ENCODE results near the gene PCDHGA3. TPM values are rescaled to one million over a fixed set of nuclear protein-coding genes. Genes with fewer than 3 reads are reported as not detected.

Gene PCDHGA3
- total and polyA plus RNA-seq, 2 of the 13 experiments (the other 11 are each of a cell fraction or from before 2014, with no cell fraction given) = 0.05 TPM; not detected in 1

DNA sequence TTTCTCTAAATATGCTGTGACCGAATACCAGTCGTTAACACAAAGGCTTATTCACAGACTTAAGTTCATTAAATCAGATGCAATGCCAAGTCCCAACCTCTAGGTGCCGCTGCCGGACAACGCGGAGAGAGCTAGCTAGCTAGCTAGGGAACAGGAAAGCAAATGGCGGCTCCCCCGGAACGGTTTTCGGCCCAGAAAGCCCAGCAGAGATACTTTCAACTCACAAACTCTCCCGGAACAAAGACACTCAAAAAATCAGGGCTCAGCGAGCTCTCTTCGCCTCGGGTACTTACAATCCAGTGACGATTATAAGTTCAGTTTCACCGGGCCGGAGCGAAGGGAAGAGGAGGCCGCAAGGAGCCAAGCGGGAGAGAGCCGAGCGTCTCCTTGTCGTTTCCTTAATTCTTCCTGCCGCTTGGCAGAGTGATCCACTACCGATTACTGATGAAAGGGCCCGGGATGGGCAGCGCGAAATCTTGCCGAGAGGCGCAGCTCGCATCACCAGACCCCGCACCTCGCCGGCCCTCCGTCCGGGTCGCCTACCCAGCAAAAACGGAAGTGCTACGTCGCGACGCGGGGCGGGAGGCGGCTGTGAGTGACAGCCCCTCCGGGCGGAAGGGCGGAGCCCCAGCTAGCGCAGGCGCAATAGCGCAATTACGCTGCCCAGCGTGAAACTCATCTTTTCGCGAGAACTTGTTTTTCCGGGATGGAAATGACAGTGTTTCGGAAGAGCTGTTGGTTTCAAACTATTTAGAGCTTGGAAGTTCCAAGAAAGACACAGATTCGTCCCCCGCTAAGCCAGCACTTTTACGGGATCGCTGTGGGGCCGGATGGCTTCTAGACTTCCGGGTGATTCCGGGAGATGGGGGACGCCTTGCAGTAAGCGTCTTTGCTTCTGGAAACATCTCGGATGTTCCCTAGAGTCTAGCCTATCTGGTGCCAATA is 23.1 kb upstream of the PCDHGA3 start, which contains the start of gene TAF7 (continued):
- TF ChIP-seq, protein P1, sequence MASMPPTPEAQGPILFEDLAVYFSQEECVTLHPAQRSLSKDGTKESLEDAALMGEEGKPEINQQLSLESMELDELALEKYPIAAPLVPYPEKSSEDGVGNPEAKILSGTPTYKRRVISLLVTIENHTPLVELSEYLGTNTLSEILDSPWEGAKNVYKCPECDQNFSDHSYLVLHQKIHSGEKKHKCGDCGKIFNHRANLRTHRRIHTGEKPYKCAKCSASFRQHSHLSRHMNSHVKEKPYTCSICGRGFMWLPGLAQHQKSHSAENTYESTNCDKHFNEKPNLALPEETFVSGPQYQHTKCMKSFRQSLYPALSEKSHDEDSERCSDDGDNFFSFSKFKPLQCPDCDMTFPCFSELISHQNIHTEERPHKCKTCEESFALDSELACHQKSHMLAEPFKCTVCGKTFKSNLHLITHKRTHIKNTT (CRISPR knock-in tag; IDR thresholded peaks at IDR 0.05) = no peak
- TF ChIP-seq, protein P2, sequence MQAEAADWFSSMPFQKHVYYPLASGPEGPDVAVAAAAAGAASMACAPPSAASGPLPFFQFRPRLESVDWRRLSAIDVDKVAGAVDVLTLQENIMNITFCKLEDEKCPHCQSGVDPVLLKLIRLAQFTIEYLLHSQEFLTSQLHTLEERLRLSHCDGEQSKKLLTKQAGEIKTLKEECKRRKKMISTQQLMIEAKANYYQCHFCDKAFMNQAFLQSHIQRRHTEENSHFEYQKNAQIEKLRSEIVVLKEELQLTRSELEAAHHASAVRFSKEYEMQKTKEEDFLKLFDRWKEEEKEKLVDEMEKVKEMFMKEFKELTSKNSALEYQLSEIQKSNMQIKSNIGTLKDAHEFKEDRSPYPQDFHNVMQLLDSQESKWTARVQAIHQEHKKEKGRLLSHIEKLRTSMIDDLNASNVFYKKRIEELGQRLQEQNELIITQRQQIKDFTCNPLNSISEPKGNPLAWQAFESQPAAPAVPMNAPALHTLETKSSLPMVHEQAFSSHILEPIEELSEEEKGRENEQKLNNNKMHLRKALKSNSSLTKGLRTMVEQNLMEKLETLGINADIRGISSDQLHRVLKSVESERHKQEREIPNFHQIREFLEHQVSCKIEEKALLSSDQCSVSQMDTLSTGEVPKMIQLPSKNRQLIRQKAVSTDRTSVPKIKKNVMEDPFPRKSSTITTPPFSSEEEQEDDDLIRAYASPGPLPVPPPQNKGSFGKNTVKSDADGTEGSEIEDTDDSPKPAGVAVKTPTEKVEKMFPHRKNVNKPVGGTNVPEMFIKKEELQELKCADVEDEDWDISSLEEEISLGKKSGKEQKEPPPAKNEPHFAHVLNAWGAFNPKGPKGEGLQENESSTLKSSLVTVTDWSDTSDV (CRISPR knock-in tag; IDR thresholded peaks at IDR 0.05) = no peak
- TF ChIP-seq ZNF792 (CRISPR knock-in tag; IDR thresholded peaks at IDR 0.05) (0 out of 2 replicates have a peak, but pooled peaks have one; percentile 35), KDM5B (CRISPR knock-in tag; IDR thresholded peaks at IDR 0.05; ENCODE audit: borderline replicate concordance) (peak; percentile 87), ZBTB7B (CRISPR knock-in tag; IDR thresholded peaks at IDR 0.05) (peak; percentile 49; the same call in 1 of the 2 replicates), HNF4G (IDR thresholded peaks at IDR 0.05; ENCODE audit: borderline replicate concordance, low read depth, low read length) (no peak), HNF4G (CRISPR knock-in tag; IDR thresholded peaks at IDR 0.05; ENCODE audit: borderline replicate concordance, low read depth) (peak; percentile 80; the same call in 1 of the 2 replicates), ZNF343 (CRISPR knock-in tag; IDR thresholded peaks at IDR 0.05) (peak; percentile 71; the same call in 1 of the 2 replicates), ZNF780A (CRISPR knock-in tag; IDR thresholded peaks at IDR 0.05) (peak; percentile 86; the same call in 1 of the 2 replicates), ZNF83 (CRISPR knock-in tag; IDR thresholded peaks at IDR 0.05; ENCODE audit: borderline replicate concordance) (peak; percentile 95), ZBTB38 (CRISPR knock-in tag; IDR thresholded peaks at IDR 0.05) (peak; percentile 77)
- TF ChIP-seq, protein P3, sequence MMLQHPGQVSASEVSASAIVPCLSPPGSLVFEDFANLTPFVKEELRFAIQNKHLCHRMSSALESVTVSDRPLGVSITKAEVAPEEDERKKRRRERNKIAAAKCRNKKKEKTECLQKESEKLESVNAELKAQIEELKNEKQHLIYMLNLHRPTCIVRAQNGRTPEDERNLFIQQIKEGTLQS (CRISPR knock-in tag; IDR thresholded peaks at IDR 0.05) = no peak
- TF ChIP-seq, protein P4, sequence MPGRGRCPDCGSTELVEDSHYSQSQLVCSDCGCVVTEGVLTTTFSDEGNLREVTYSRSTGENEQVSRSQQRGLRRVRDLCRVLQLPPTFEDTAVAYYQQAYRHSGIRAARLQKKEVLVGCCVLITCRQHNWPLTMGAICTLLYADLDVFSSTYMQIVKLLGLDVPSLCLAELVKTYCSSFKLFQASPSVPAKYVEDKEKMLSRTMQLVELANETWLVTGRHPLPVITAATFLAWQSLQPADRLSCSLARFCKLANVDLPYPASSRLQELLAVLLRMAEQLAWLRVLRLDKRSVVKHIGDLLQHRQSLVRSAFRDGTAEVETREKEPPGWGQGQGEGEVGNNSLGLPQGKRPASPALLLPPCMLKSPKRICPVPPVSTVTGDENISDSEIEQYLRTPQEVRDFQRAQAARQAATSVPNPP (CRISPR knock-in tag; IDR thresholded peaks at IDR 0.05) = peak; percentile 51; the same call in 1 of the 2 replicates
- TF ChIP-seq, protein P5, sequence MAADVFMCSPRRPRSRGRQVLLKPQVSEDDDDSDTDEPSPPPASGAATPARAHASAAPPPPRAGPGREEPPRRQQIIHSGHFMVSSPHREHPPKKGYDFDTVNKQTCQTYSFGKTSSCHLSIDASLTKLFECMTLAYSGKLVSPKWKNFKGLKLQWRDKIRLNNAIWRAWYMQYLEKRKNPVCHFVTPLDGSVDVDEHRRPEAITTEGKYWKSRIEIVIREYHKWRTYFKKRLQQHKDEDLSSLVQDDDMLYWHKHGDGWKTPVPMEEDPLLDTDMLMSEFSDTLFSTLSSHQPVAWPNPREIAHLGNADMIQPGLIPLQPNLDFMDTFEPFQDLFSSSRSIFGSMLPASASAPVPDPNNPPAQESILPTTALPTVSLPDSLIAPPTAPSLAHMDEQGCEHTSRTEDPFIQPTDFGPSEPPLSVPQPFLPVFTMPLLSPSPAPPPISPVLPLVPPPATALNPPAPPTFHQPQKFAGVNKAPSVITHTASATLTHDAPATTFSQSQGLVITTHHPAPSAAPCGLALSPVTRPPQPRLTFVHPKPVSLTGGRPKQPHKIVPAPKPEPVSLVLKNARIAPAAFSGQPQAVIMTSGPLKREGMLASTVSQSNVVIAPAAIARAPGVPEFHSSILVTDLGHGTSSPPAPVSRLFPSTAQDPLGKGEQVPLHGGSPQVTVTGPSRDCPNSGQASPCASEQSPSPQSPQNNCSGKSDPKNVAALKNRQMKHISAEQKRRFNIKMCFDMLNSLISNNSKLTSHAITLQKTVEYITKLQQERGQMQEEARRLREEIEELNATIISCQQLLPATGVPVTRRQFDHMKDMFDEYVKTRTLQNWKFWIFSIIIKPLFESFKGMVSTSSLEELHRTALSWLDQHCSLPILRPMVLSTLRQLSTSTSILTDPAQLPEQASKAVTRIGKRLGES (CRISPR knock-in tag; IDR thresholded peaks at IDR 0.05; ENCODE audit: borderline replicate concordance) = no peak; the same call in 1 of the 2 replicates

Measured in HepG2 (cell line).